GM10266 (cell line): ENCODE measurements around the gene FAM114A2.

Experiments used
- DNase-seq: peaks from one replicate; pipeline ENCODE4 v3.0.0; 2012; ENCODE audit errors: extremely low spot score
- CTCF ChIP-seq: IDR thresholded peaks from 2 replicates; pipeline ENCODE4 v1.5.1; 2012; ENCODE audit warnings: mild to moderate bottlenecking, low read depth; ENCODE audit not compliant: control insufficient read depth, insufficient read depth; ENCODE audit errors: missing control alignments

FAM114A2 gene

DNA sequence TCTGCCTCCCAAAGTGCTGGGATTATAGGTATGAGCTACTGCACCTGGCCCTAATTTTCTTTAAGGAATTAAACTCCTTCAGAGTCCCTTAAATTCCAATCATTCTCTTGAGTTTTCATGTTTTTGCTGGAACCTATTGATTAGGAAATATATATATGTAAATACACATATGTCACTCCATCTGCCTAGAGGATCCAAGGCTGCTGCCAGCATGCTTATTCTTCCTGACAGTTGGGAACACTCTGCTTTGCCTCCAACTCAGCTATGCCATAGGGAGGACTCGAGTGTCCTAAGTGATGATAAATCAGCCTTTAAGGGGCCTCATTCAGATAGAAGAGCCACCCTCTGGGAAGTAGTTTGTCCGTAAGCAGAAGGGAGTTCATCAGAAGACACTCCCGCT, 21.9 kb upstream of the FAM114A2 start:
- DNase-seq: no peak
- no peak for TF ChIP-seq CTCF

GRCh38 chr5:154059583-154059982, 20.9 kb upstream of the FAM114A2 start:
- DNase-seq: no peak
- TF ChIP-seq CTCF: no peak

- no peak for TF ChIP-seq CTCF
- DNase-seq: no peak
Measured at GRCh38 chr5:154059039-154059430, 20.3 kb upstream of the FAM114A2 start.

DNA sequence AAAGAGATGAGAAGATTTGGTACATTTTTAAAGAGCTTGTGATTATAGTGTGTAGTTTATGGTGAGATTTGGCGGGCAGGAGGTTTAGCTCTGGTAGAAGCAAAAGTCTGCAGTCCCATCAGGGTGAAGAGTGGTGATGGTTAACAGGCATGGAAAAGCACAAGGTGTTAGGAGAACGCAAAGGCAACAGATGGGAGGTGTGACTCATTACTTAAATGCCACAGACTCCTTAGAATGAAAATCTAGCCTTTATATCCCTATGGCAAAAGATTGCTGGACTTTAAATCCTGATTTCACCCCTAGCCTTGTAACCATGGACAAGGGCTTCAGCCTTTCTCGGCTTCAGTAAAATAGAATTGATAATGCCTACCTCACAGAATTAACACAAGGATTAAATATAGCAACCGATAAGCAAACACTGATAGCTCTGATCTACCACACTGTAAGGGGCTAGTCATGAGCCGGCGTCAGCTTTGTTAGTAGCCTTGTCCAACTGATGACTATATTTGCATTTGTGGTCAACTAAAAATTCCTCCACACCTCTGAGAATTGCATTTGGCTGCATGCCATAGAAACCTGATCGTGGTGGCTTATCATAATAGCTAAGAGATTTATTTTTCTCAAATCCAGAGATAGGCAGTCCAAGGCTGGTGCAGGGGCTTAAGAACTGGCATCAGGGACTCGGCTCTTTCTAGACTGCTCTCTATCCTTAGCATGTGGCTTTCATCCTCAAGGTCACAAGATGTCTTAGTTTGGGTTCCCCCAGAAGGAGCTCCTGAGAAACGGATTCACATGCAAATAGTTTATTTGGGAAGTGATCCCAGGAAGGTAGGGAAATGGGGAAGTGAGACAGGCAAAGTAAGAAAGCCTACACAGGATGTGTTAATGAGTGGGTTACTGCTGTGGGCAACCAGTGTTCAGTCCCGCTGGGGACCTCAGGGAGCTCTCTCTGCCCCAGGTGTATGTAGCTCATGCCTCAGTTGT, 19.6 kb upstream of the FAM114A2 start:
- no peak for DNase-seq

DNA sequence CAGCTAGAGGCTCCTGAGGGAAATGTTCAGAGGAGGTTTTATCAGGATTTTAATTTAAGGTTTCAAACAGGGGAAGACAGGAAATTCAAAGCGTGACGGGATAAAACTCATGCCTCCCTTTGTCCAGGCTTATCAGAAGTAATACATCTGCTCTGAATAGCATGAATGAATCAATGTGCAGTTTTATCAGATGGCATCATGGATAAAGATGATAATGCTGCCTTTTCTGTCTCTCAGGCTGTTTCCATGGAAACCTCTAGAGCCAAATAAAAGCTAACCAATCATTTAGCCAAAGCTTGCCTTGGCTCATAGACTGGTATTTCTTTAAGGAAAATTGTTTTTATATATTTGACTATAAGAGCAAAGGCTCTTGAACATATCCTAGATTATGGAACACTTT, 16.5 kb upstream of the FAM114A2 start:
- DNase-seq: no peak
- no peak for TF ChIP-seq CTCF

More for the DNA sequence above, 19.6 kb upstream of the FAM114A2 start:
- TF ChIP-seq CTCF: no peak

- DNase-seq: no peak
- TF ChIP-seq CTCF: no peak
Measured at GRCh38 chr5:154053468-154053867, 14.8 kb upstream of the FAM114A2 start.

GRCh38 chr5:154049636-154050035, 10.9 kb upstream of the FAM114A2 start:
- TF ChIP-seq CTCF: no peak
- no peak for DNase-seq
